ACC112 (cell line): ENCODE results near the gene DNAAF1.

Experiments used
- H2AFZ ChIP-seq: fragments of 200-600 bp; sonication (generic); one replicate; pipeline ENCODE4 v1.6.0; 2017; ENCODE audit warnings: antibody characterized with exemption, low read length; ENCODE audit not compliant: unreplicated experiment
- H3K27ac ChIP-seq: fragments of 200-600 bp; sonication (generic); 2 replicates; pipeline ENCODE4 v1.5.1; 2014; ENCODE audit warnings: low read depth, mild to moderate bottlenecking, antibody characterized with exemption, low read length, moderate library complexity
- H3K27me3 ChIP-seq: fragments of 200-600 bp; sonication (generic); 2 replicates; pipeline ENCODE4 v1.6.1; 2014; ENCODE audit warnings: mild to moderate bottlenecking, antibody characterized with exemption, low read length, moderate library complexity, mixed read lengths; ENCODE audit not compliant: insufficient read depth
- H3K36me3 ChIP-seq: fragments of 200-600 bp; sonication (generic); 2 replicates; pipeline ENCODE4 v1.6.1; 2016; ENCODE audit warnings: mild to moderate bottlenecking, antibody characterized with exemption, low read length, moderate library complexity, mixed read lengths; ENCODE audit not compliant: insufficient read depth
- H3K4me1 ChIP-seq: fragments of 200-600 bp; sonication (generic); one replicate; pipeline ENCODE4 v1.6.1; 2016; ENCODE audit warnings: low read length, mixed read lengths; ENCODE audit not compliant: insufficient read depth, unreplicated experiment, control insufficient read depth
- H3K4me3 ChIP-seq: fragments of 200-600 bp; sonication (generic); 2 replicates; pipeline ENCODE4 v1.5.1; 2014; ENCODE audit warnings: mild to moderate bottlenecking, low read depth, low read length
- H3K79me2 ChIP-seq: fragments of 200-600 bp; sonication (generic); one replicate; pipeline ENCODE4 v1.6.0; 2016; ENCODE audit warnings: low read length; ENCODE audit not compliant: control insufficient read depth, unreplicated experiment, insufficient read depth

Gene DNAAF1

DNA sequence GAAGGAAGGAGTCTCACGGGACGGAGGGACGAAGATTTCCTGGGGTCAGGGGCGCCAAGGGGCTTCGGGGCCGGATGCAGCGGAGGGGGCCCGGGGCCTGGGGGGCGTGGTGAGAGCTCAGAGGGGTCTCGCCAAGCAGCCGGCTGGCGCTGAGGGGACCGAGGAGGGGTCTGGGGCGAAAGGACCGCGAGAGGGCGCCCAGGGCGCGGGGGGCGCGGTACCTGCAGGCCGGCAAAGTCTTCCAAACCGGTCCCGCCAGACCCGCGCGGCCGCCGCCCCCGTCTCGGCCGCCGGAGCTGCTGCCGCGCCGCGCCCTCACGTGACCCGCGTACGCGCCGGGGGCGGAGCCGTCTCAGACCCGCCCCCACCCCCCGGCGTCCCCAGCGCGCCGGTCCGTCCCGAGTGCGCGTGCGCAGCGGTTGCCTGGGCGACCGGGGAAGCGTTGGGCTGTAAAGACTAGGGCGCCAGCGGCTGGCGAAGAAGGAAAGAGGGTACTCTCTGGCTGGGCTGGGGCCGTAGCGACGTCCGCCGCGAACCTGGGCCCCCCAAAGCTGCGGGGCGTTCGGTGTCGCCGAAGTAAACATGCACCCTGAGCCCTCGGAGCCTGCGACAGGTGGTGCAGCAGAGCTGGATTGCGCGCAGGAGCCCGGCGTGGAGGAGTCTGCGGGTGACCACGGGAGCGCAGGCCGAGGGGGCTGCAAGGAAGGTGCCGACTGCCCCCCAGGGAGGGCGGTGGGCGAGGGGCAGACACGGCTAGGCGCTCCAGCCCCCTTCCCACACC is at the start of gene DNAAF1, which contains the start of gene HSDL1:
TSS of gene DNAAF1 (plus strand) at position 450 of the 781 bp plus-strand sequence. CDS start at position 583, 133 bp downstream.
TSS of gene HSDL1 (minus strand) at position 319 of the 781 bp plus-strand sequence. CDS start 13,856 bp downstream, outside the sequence.
- no peaks in the 10 kb centered on the region for H3K4me1 ChIP-seq
- H3K4me3 ChIP-seq, result peak within 1 kb of the TSS; percentile 74
- H3K27ac ChIP-seq, result no peak within 1 kb of the TSS
- H3K27me3 ChIP-seq, result peaks cover 8% of the 10 kb centered on the region
- H2AFZ ChIP-seq, result peak within 1 kb of the TSS; percentile 53
- H3K36me3 ChIP-seq, result no peaks in the 10 kb centered on the region
- peaks cover 16% of the 10 kb centered on the region for H3K79me2 ChIP-seq

DNA sequence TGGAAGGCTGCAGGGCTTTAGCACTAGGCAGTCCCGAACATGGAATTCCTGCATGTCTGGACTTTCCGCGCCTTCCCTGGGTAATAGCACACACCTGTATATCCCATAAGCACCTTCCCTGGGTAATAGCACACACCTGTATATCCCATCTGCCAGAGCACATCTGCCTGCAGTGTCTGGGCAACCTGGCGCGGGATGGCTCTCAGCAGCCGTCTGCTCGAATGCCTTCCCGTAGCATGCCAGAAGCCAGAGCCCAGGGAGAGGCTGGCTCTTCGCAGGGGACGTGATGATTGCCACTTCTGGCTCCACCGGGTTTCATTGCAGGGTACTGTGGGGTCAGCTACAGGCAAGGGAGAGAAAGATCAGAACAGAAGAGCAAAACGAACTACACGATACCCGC is 49.6 kb upstream of the DNAAF1 start:
- Histone ChIP-seq H3K27me3 (no peaks in the 10 kb centered on the region), H3K4me1 (peaks cover 14% of the 10 kb centered on the region), H3K79me2 (no peaks in the 10 kb centered on the region), H3K27ac (no peak overlapping the region), H3K4me3 (no peak overlapping the region), H3K36me3 (peaks cover 27% of the 10 kb centered on the region), H2AFZ (no peak overlapping the region)

DNA sequence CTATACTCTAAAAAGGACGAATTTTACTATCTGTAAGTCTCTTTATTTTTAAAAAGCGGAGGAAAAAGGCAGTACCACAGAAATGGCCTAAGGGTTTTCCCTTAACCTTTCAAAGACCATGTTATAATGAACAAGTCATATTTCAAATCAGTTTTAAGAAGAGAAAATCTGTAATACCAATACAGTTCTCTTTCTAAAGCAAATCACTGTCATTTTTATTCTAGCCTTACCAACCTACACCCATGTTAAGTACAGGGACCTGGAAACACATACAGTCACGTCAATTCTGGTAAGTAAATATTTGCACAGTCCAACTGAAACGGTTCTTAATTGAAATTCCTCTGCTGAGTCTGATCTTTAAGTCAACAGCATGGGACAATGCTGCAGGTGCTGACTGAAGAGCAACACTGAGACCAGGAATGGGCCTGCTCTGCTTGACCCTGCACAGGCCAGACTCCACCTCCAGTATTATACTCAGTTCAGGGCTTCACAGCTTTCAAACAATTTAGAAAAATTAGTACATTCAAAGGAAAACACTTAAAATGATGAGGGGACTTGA is 48.6 kb upstream of the DNAAF1 start:
- Histone ChIP-seq H3K4me3 (no peak overlapping the region), H3K79me2 (no peaks in the 10 kb centered on the region), H2AFZ (no peak overlapping the region), H3K27ac (no peak overlapping the region), H3K4me1 (peaks cover 14% of the 10 kb centered on the region), H3K36me3 (peaks cover 27% of the 10 kb centered on the region), H3K27me3 (no peaks in the 10 kb centered on the region)

DNA sequence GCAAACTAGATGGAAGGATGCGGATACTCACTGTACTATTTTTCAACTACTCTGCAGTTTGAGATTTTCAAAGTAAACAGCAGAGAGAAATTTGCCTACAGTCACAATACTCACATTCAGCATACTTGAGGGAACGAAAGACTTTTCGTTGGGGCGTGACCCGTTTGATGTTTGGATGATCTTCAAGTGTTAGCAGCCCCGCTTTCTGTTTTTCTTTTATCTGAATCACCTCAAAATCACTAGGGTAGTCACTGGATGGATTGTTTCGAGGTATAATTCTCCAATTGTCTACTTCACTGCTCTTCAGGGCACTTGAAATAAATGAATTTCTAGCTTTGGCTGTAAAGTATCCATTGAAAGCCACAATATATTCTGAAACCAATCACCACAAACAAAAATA is 46.2 kb upstream of the DNAAF1 start:
- H2AFZ ChIP-seq, result no peak overlapping the region
- H3K27me3 ChIP-seq, result no peaks in the 10 kb centered on the region
- peaks cover 23% of the 10 kb centered on the region for H3K4me1 ChIP-seq
- H3K4me3 ChIP-seq, result peak overlapping the region; percentile 37; the same call in 1 of the 2 replicates
- peaks cover 19% of the 10 kb centered on the region for H3K36me3 ChIP-seq
- peaks cover 14% of the 10 kb centered on the region for H3K79me2 ChIP-seq
- peak overlapping the region; percentile 54 for H3K27ac ChIP-seq

DNA sequence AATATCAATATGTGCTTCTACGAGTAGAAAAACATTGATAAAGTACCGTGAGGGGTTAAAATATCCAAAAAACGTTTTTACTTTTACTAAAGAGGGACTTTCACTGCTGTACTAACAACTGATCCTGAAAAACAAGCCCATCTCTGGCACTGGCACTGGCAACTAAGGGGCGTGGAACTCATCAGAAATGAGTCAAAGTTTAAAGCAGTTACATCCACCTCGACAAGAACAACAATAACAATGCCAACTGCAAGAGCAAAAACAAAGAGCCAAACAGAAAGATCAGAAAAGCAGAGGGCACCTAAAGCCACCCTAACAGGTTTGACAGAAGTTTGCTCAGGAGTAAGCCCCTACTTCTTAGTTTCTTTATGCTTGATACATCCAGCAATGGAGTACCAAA is 41.4 kb upstream of the DNAAF1 start:
- H2AFZ ChIP-seq, result no peak overlapping the region
- no peaks in the 10 kb centered on the region for H3K36me3 ChIP-seq
- H3K27me3 ChIP-seq, result no peaks in the 10 kb centered on the region
- peaks cover 25% of the 10 kb centered on the region for H3K4me1 ChIP-seq
- no peak overlapping the region for H3K4me3 ChIP-seq
- H3K79me2 ChIP-seq, result peaks cover 36% of the 10 kb centered on the region
- peak overlapping the region; percentile 21; the same call in 1 of the 2 replicates for H3K27ac ChIP-seq

DNA sequence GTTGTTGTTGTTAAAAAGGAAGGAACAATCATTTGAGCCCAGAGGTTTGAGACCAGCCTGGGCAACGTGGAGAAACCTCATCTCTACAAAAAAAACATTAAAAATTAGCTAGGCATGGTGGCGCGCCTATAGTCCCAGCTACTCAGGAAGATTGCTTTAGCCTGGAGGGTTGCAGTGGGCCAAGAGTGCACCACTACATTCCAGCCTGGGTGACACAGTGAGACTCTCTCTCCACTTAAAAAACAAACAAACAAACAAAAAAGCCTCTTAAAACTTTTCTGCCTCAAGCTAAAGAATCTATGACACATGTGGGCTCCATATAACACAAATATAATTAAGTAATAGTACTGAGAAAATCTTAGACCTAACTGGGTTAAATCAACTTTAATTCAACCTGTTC is 40.9 kb upstream of the DNAAF1 start:
- Histone ChIP-seq H3K27me3 (no peaks in the 10 kb centered on the region), H3K27ac (no peak overlapping the region), H2AFZ (no peak overlapping the region), H3K4me1 (peaks cover 19% of the 10 kb centered on the region), H3K4me3 (no peak overlapping the region), H3K79me2 (peaks cover 40% of the 10 kb centered on the region), H3K36me3 (no peaks in the 10 kb centered on the region)

DNA sequence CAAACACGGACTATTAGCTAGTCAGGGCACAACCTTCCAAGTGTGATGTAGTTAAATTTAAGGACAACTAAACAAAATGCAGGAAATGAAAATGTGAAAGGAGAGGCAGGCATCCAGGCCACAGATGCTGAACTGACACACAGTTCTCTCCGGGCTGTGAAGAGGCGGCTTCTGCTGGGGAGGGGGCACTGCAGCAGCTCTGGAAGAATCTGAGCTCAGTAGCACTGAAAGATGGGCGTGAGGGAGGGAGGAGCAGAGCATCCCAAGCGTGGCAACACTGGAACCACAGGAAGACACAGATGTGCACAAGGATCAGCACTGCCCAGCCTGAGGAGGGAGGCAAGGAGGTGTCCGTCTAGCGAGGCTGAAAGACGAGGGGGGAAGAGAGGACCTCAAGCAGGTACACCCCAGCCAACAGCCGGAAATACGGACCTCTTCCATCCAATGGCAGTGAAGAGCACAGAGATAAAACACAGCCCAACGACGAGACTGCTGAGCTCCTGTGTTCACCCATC is 39.8 kb upstream of the DNAAF1 start:
- Histone ChIP-seq H3K27ac (no peak overlapping the region), H3K36me3 (no peaks in the 10 kb centered on the region), H3K4me1 (peaks cover 13% of the 10 kb centered on the region), H3K79me2 (peaks cover 50% of the 10 kb centered on the region), H3K4me3 (no peak overlapping the region), H2AFZ (no peak overlapping the region), H3K27me3 (no peaks in the 10 kb centered on the region)

DNA sequence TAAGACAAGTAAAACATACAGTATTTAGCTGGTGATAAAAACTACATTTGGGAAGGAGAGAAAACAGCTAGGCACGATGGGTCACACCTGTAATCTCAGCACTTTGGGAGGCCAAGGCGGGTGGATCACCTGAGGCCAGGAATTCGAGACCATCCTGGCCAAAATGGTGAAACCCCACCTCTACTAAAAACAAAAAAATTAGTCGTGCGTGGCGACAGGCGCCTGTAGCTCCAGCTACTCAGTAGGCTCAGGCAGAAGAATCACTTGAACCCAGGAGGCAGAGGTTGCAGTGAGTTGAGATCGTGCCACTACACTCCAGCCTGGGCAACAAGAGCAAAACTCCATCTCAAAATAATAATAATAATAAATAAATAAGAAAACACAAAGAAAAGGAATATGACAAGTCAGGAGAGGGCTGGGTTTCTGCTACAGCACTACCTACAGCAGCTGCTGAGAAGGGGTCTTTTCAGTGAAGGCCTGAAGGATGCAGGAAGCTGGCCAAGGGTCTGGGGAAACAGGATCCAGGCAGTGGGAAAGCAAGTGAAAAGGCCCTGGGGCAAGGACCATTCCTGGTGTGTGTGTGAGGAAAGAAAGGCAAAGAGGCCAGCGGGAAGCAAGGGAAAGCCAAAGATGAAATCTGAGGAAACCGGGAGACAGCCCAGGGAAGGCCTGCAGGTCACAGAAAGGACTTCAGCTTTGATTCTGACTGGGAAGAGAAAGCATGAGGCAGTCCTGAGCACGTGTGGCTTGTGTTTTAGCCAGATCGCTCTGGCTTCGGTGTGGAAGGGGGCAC is 39.0 kb upstream of the DNAAF1 start:
- H3K27ac ChIP-seq, result no peak overlapping the region
- H3K79me2 ChIP-seq, result peaks cover 58% of the 10 kb centered on the region
- H3K4me1 ChIP-seq, result peaks cover 13% of the 10 kb centered on the region
- no peaks in the 10 kb centered on the region for H3K36me3 ChIP-seq
- H2AFZ ChIP-seq, result no peak overlapping the region
- no peaks in the 10 kb centered on the region for H3K27me3 ChIP-seq
- H3K4me3 ChIP-seq, result no peak overlapping the region

DNA sequence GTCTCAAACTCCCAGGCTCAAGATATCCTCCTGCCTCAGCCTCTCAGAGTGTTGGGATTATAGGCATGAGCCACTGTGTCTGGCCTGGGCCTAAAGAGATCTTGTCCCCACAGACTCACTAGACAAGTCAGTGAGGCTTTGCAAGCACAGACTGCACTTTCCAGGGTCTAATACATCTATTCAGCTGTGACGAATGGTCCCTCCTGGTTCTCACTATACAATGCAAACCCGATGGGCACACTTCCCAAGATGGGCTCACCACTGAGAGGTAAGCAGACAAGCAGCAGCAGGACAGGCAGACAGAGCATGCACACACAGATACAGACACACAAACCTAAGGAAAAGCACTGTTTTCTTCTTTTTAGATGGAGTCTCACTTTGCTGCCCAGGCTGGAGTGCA is 37.2 kb upstream of the DNAAF1 start:
- Histone ChIP-seq H3K36me3 (no peaks in the 10 kb centered on the region), H3K4me3 (no peak overlapping the region), H3K4me1 (peaks cover 13% of the 10 kb centered on the region), H3K27me3 (no peaks in the 10 kb centered on the region), H3K79me2 (peaks cover 57% of the 10 kb centered on the region), H3K27ac (no peak overlapping the region), H2AFZ (no peak overlapping the region)

DNA sequence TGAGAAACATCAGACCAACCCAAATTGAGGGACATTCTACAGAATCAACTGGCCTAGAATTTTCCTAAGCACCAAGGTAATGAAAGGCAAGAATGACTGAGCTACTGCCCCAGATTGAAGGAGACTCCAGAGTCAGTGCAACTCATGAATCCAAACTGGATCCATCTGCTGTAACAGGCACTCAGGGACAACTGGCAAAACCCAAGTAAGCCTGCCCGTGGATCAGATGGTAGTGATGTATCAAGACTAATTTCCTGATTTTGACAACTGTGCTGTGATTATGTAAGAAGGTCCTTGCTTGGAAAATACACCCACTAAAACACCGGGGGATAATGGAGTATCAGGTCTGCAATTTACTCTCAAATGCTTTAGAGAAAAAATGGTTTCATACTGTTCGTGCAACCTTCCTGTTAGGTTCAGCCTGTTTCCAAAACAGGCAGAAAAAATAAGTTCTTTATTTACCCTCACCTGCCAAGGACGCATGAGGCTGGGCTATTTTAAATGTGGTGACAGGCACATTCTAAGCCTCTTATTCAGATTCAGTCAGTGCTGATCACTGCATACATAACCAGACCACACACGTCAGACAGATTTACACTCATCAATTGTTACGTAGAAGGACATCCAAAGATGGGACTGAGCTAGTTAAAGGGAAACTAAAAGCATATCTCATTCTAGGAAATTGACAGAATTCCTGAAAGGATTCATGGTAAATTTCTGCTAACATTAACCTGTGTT is 35.3 kb upstream of the DNAAF1 start:
- Histone ChIP-seq H3K27ac (no peak overlapping the region), H2AFZ (no peak overlapping the region), H3K79me2 (peaks cover 63% of the 10 kb centered on the region), H3K36me3 (no peaks in the 10 kb centered on the region), H3K27me3 (no peaks in the 10 kb centered on the region), H3K4me1 (no peaks in the 10 kb centered on the region), H3K4me3 (no peak overlapping the region)
